ENCODE data around the gene CUX1. TPM values are rescaled to one million over a fixed set of nuclear protein-coding genes. Genes with fewer than 3 reads are reported as not detected.

The CUX1 gene
- total and polyA plus RNA-seq, 2 of the 13 experiments (the other 11 are each of a cell fraction or from before 2014, with no cell fraction given), result 13.7 to 14.9 TPM

DNA sequence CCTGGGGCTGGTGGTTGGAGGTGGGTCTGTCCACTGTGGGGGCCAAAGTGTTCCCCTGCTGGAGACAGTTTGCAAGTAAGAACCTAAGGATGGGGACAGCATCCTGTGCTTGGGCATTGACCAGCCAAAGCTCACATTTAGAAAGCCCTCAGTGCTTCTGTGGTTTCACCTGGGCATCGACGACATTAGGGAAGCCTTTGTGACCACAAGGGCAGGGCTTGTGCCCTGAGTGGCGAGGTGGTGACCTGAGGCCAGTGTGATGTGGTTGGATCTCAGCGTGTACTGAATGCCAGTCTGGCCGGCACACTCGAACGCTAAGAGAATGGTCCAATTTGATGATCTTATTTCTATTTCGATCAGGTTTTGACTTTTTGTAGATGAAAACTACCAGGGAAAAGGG, 437.1 kb downstream of the CUX1 start (continued):
- TF ChIP-seq, protein P1, sequence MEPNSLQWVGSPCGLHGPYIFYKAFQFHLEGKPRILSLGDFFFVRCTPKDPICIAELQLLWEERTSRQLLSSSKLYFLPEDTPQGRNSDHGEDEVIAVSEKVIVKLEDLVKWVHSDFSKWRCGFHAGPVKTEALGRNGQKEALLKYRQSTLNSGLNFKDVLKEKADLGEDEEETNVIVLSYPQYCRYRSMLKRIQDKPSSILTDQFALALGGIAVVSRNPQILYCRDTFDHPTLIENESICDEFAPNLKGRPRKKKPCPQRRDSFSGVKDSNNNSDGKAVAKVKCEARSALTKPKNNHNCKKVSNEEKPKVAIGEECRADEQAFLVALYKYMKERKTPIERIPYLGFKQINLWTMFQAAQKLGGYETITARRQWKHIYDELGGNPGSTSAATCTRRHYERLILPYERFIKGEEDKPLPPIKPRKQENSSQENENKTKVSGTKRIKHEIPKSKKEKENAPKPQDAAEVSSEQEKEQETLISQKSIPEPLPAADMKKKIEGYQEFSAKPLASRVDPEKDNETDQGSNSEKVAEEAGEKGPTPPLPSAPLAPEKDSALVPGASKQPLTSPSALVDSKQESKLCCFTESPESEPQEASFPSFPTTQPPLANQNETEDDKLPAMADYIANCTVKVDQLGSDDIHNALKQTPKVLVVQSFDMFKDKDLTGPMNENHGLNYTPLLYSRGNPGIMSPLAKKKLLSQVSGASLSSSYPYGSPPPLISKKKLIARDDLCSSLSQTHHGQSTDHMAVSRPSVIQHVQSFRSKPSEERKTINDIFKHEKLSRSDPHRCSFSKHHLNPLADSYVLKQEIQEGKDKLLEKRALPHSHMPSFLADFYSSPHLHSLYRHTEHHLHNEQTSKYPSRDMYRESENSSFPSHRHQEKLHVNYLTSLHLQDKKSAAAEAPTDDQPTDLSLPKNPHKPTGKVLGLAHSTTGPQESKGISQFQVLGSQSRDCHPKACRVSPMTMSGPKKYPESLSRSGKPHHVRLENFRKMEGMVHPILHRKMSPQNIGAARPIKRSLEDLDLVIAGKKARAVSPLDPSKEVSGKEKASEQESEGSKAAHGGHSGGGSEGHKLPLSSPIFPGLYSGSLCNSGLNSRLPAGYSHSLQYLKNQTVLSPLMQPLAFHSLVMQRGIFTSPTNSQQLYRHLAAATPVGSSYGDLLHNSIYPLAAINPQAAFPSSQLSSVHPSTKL (CRISPR knock-in tag; IDR thresholded peaks at IDR 0.05), result no peak
- TF ChIP-seq ZNF660 (CRISPR knock-in tag; IDR thresholded peaks at IDR 0.05; ENCODE audit: borderline replicate concordance, low read depth), result no peak

DNA sequence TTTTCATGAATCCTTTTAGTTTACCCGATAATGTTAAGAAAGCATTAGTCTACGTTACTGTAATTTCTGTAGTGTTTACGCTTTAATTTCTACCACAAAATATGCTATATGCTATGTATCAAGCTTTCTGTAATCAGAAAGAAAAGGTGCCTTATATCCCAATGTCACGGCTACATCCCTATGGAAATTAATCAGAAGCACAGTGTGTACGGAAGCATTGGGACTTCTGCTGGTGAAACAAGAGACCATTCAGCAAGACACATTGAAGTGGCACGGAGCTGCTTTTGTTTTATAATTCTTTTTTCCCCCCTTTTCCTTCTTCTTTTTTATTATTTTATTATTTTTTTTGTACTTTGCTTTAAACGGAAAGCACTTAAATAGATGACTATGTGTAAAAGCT, 438.1 kb downstream of the CUX1 start:
- BruUV-seq (replicated peaks), result no TSS peak
- 95% methylated on average over 7 of the region's 7 CpGs for WGBS (ENCODE audit: low lambda C conversion rate)
- DNase-seq (ENCODE audit: low spot score), result no peak
- H3K79me2 ChIP-seq (ENCODE audit: insufficient read depth, low read length), result no peaks in the 10 kb centered on the region
- H2AFZ ChIP-seq (ENCODE audit: low read length), result no peak overlapping the region
- ChIA-PET POLR2A (no interaction called here), CTCF (ENCODE audit: low intra/inter-chr PET ratio, low total read pairs) (no interaction called here)
- FAIRE-seq, result no peak
- H3K9me3 ChIP-seq (ENCODE audit: low read length), result no peaks in the 10 kb centered on the region
- H3K4me2 ChIP-seq (ENCODE audit: low read depth, low read length), result no peak overlapping the region
- H3K4me1 ChIP-seq (ENCODE audit: insufficient read depth, low read length), result peaks cover 70% of the 10 kb centered on the region
- H3K27ac ChIP-seq (ENCODE audit: extremely low read length, insufficient read depth, low read length), result peak overlapping the region; percentile 43
- in situ Hi-C loops (cut with HindIII; ENCODE audit: extremely low pct_ligation_motif_present, low pct_unique_long_range_greater_than_20kb), result loop anchor here (10.0 to 25.0 kb wide), 2 partner anchors 441 to 568 kb away; partner anchors contain the start of gene CUX1
- no peak overlapping the region for H3K4me3 ChIP-seq (replicated peaks in 1 of 3; ENCODE audit: insufficient read depth in 1 of 3, low read depth in 2 of 3, low read length in 3 of 3)
- intact Hi-C loops (cut with micrococcal nuclease; ENCODE audit: unreplicated experiment), result no loop called here
- H3K27me3 ChIP-seq (ENCODE audit: control insufficient read depth in 1 of 2, insufficient read depth in 2 of 2, low read length in 2 of 2), result no peaks in the 10 kb centered on the region
- no peaks in the 10 kb centered on the region for H4K20me1 ChIP-seq (ENCODE audit: insufficient read depth, low read length)
- no peak overlapping the region for H3K9ac ChIP-seq (ENCODE audit: insufficient read depth, low read depth, low read length)
- ATAC-seq, result no peak
- H3K36me3 ChIP-seq (replicated peaks in 1 of 2; ENCODE audit: control insufficient read depth in 1 of 2, insufficient read depth in 2 of 2, low read length in 2 of 2), result peaks cover 0 to under 1% of the 10 kb centered on the region in 2 experiments; a peak in 1 of 5 replicates
- TF ChIP-seq REL (CRISPR knock-in tag; conservative IDR thresholded peaks at IDR 0.05), result no peak
- TF ChIP-seq HOXA9 (CRISPR knock-in tag; IDR thresholded peaks at IDR 0.05; ENCODE audit: borderline replicate concordance), result no peak
- no peak for TF ChIP-seq SOX6 (IDR thresholded peaks at IDR 0.05)
- no peak for TF ChIP-seq SOX6 (CRISPR knock-in tag; IDR thresholded peaks at IDR 0.05)
- no peak for TF ChIP-seq ATF4 (CRISPR knock-in tag; IDR thresholded peaks at IDR 0.05)
- no peak for TF ChIP-seq TAF1 (CRISPR knock-in tag; IDR thresholded peaks at IDR 0.05)
- TF ChIP-seq ZMAT3 (CRISPR knock-in tag; conservative IDR thresholded peaks at IDR 0.05), result no peak
- no peak for TF ChIP-seq PHF21A (CRISPR knock-in tag; IDR thresholded peaks at IDR 0.05)
- no peak for TF ChIP-seq MAFK (conservative IDR thresholded peaks at IDR 0.05 in 1 of 2, IDR thresholded peaks at IDR 0.05 in 1 of 2; ENCODE audit: low read length in 2 of 2)
- TF ChIP-seq PCBP2 (optimal IDR thresholded peaks at IDR 0.05; ENCODE audit: low read depth, low read length, poor library complexity, severe bottlenecking), result no peak
- TF ChIP-seq BRF2 (CRISPR knock-in tag; IDR thresholded peaks at IDR 0.05), result no peak
- no peak for TF ChIP-seq NFIB (CRISPR knock-in tag; IDR thresholded peaks at IDR 0.05; ENCODE audit: borderline replicate concordance)
- TF ChIP-seq, protein P2, sequence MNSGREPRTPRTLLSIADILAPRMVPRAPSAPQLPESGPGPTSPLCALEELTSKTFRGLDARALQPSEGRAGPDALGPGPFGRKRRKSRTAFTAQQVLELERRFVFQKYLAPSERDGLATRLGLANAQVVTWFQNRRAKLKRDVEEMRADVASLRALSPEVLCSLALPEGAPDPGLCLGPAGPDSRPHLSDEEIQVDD (CRISPR knock-in tag; IDR thresholded peaks at IDR 0.05; ENCODE audit: borderline replicate concordance), result no peak
- no peak for TF ChIP-seq FOXK1 (CRISPR knock-in tag; IDR thresholded peaks at IDR 0.05; ENCODE audit: borderline replicate concordance, low read depth)
- TF ChIP-seq NKX3-1 (CRISPR knock-in tag; IDR thresholded peaks at IDR 0.05), result no peak
